Measurements from ENCODE around the gene XXYLT1.

The XXYLT1 gene

DNA sequence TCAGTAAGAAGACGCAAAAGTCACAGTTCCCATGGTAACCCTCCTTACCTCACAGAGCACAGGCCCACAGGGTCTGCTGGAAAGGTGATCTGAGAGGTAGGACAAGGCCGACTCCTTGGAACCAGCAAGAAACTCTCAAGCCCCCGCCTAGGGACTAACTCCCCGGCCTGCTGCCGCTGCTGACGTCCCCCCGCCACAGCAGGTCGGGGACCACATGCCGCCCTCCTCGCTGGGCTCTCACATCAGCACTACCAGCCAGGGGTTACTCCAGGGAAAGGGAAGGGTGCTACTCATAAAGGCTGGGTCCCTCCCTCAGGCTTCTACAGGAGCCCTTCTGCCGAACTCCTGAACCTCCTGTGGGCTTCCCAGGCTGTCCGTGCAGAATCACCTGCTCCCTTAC, 94.2 kb downstream of the XXYLT1 start:
- peaks cover 0 to 4% of the 10 kb centered on the region in 2 experiments; a peak in 1 of 3 replicates for H3K36me3 ChIP-seq (ENCODE audit: control insufficient read depth in 2 of 2, insufficient read depth in 1 of 2, low read length in 2 of 2)
- no peak overlapping the region for H3K27ac ChIP-seq (ENCODE audit: extremely low read depth, low read depth, low read length)
- H3K4me1 ChIP-seq (ENCODE audit: control insufficient read depth, insufficient read depth, low read length) = no peaks in the 10 kb centered on the region
- ChIA-PET POLR2A (no interaction called here), CTCF (no interaction called here)
- H3K9me3 ChIP-seq (ENCODE audit: control insufficient read depth, insufficient read depth, low read depth, low read length) = no peaks in the 10 kb centered on the region
- TF ChIP-seq, protein P1, sequence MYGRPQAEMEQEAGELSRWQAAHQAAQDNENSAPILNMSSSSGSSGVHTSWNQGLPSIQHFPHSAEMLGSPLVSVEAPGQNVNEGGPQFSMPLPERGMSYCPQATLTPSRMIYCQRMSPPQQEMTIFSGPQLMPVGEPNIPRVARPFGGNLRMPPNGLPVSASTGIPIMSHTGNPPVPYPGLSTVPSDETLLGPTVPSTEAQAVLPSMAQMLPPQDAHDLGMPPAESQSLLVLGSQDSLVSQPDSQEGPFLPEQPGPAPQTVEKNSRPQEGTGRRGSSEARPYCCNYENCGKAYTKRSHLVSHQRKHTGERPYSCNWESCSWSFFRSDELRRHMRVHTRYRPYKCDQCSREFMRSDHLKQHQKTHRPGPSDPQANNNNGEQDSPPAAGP (tag by site-specific recombination; IDR thresholded peaks at IDR 0.05) = no peak
- TF ChIP-seq ZNF558 (tag by site-specific recombination; IDR thresholded peaks at IDR 0.05) (no peak), ZXDB (tag by site-specific recombination; IDR thresholded peaks at IDR 0.05) (no peak), KLF8 (tag by site-specific recombination; IDR thresholded peaks at IDR 0.05) (no peak), OVOL3 (tag by site-specific recombination; IDR thresholded peaks at IDR 0.05) (no peak), ZNF19 (tag by site-specific recombination; IDR thresholded peaks at IDR 0.05; ENCODE audit: low read depth) (no peak), REPIN1 (tag by site-specific recombination; IDR thresholded peaks at IDR 0.05; ENCODE audit: low read depth) (no peak), ZNF658 (tag by site-specific recombination; IDR thresholded peaks at IDR 0.05) (no peak), ZNF48 (tag by site-specific recombination; IDR thresholded peaks at IDR 0.05) (no peak), ZBTB20 (tag by site-specific recombination; IDR thresholded peaks at IDR 0.05) (no peak), ZNF132 (tag by site-specific recombination; IDR thresholded peaks at IDR 0.05; ENCODE audit: borderline replicate concordance) (no peak), ZSCAN30 (tag by site-specific recombination; IDR thresholded peaks at IDR 0.05) (no peak), ZNF423 (tag by site-specific recombination; IDR thresholded peaks at IDR 0.05) (no peak), ZNF223 (tag by site-specific recombination; IDR thresholded peaks at IDR 0.05) (no peak), KLF9 (tag by site-specific recombination; IDR thresholded peaks at IDR 0.05; ENCODE audit: low read depth) (no peak), MZF1 (tag by site-specific recombination; IDR thresholded peaks at IDR 0.05; ENCODE audit: borderline replicate concordance) (no peak)
- TF ChIP-seq, protein P2, sequence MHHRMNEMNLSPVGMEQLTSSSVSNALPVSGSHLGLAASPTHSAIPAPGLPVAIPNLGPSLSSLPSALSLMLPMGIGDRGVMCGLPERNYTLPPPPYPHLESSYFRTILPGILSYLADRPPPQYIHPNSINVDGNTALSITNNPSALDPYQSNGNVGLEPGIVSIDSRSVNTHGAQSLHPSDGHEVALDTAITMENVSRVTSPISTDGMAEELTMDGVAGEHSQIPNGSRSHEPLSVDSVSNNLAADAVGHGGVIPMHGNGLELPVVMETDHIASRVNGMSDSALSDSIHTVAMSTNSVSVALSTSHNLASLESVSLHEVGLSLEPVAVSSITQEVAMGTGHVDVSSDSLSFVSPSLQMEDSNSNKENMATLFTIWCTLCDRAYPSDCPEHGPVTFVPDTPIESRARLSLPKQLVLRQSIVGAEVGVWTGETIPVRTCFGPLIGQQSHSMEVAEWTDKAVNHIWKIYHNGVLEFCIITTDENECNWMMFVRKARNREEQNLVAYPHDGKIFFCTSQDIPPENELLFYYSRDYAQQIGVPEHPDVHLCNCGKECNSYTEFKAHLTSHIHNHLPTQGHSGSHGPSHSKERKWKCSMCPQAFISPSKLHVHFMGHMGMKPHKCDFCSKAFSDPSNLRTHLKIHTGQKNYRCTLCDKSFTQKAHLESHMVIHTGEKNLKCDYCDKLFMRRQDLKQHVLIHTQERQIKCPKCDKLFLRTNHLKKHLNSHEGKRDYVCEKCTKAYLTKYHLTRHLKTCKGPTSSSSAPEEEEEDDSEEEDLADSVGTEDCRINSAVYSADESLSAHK (tag by site-specific recombination; IDR thresholded peaks at IDR 0.05) = no peak
- TF ChIP-seq, protein P3, sequence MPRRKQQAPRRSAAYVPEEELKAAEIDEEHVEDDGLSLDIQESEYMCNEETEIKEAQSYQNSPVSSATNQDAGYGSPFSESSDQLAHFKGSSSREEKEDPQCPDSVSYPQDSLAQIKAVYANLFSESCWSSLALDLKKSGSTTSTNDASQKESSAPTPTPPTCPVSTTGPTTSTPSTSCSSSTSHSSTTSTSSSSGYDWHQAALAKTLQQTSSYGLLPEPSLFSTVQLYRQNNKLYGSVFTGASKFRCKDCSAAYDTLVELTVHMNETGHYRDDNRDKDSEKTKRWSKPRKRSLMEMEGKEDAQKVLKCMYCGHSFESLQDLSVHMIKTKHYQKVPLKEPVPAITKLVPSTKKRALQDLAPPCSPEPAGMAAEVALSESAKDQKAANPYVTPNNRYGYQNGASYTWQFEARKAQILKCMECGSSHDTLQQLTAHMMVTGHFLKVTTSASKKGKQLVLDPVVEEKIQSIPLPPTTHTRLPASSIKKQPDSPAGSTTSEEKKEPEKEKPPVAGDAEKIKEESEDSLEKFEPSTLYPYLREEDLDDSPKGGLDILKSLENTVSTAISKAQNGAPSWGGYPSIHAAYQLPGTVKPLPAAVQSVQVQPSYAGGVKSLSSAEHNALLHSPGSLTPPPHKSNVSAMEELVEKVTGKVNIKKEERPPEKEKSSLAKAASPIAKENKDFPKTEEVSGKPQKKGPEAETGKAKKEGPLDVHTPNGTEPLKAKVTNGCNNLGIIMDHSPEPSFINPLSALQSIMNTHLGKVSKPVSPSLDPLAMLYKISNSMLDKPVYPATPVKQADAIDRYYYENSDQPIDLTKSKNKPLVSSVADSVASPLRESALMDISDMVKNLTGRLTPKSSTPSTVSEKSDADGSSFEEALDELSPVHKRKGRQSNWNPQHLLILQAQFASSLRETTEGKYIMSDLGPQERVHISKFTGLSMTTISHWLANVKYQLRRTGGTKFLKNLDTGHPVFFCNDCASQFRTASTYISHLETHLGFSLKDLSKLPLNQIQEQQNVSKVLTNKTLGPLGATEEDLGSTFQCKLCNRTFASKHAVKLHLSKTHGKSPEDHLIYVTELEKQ (tag by site-specific recombination; IDR thresholded peaks at IDR 0.05; ENCODE audit: borderline replicate concordance) = no peak
- no peak overlapping the region for H3K4me3 ChIP-seq (ENCODE audit: low read depth, low read length)

DNA sequence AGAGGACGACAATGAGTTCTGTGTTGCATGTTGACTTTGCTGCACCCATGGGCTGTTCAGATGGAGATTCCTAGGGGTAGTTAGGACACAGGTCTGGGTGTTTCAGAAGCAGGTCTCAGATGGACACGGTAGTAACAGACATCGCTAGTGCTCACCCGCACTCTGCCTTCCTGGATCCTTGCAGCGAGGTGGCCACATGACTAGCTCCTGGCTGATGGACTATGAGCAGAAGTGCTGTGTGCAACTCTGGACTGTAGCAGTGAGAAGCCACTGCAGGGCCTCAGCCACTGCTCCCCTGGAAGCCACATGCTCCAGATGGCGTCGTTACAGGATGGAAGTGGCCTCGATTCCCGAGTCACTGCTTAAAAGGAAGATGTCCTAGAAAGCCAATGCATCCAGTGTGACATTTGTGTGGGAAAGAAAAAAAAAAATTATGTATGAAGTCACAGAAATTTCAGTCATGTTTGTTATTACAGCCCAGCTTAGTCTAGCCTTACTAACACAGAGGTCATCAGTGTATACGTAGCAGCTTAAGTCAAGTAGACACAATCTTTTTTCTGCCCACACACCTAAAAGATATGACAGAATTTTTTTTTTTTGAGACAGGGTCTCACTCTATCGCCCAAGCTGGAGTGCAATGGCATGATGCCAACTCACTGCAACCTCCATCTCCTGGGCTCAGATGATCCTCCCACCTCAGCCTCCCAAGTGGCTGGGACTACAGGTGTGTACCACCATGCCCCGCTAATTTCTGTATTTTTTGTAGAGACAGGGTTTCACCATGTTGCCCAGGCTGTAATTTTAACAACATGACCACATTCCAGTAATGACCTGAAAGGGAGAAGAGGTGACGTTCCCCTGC, 95.3 kb downstream of the XXYLT1 start:
- POLR2A ChIA-PET = no interaction called here
- Histone ChIP-seq H3K4me3 (ENCODE audit: low read depth, low read length) (no peak overlapping the region), H3K27ac (ENCODE audit: extremely low read depth, low read depth, low read length) (no peak overlapping the region), H3K36me3 (ENCODE audit: control insufficient read depth in 2 of 2, insufficient read depth in 1 of 2, low read length in 2 of 2) (peaks cover 0 to 4% of the 10 kb centered on the region in 2 experiments; a peak in 1 of 3 replicates), H3K9me3 (ENCODE audit: control insufficient read depth, insufficient read depth, low read depth, low read length) (no peaks in the 10 kb centered on the region), H3K4me1 (ENCODE audit: control insufficient read depth, insufficient read depth, low read length) (no peaks in the 10 kb centered on the region)
- no peak for TF ChIP-seq ZNF404 (tag by site-specific recombination; IDR thresholded peaks at IDR 0.05)
- TF ChIP-seq ZNF157 (tag by site-specific recombination; IDR thresholded peaks at IDR 0.05) = no peak
- TF ChIP-seq ZNF175 (tag by site-specific recombination; IDR thresholded peaks at IDR 0.05) = no peak
- TF ChIP-seq ZNF184 (tag by site-specific recombination; IDR thresholded peaks at IDR 0.05) = no peak
- TF ChIP-seq ZNF2 (tag by site-specific recombination; IDR thresholded peaks at IDR 0.05) = no peak
- TF ChIP-seq YY1 (tag by site-specific recombination; IDR thresholded peaks at IDR 0.05) = no peak
- TF ChIP-seq ZNF707 (tag by site-specific recombination; IDR thresholded peaks at IDR 0.05) = no peak
- TF ChIP-seq, protein P4, sequence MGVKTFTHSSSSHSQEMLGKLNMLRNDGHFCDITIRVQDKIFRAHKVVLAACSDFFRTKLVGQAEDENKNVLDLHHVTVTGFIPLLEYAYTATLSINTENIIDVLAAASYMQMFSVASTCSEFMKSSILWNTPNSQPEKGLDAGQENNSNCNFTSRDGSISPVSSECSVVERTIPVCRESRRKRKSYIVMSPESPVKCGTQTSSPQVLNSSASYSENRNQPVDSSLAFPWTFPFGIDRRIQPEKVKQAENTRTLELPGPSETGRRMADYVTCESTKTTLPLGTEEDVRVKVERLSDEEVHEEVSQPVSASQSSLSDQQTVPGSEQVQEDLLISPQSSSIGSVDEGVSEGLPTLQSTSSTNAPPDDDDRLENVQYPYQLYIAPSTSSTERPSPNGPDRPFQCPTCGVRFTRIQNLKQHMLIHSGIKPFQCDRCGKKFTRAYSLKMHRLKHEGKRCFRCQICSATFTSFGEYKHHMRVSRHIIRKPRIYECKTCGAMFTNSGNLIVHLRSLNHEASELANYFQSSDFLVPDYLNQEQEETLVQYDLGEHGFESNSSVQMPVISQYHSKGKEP (tag by site-specific recombination; IDR thresholded peaks at IDR 0.05) = no peak
- TF ChIP-seq ZNF248 (tag by site-specific recombination; IDR thresholded peaks at IDR 0.05) = no peak
- no peak for TF ChIP-seq KLF7 (tag by site-specific recombination; IDR thresholded peaks at IDR 0.05; ENCODE audit: borderline replicate concordance)
- TF ChIP-seq SP7 (tag by site-specific recombination; IDR thresholded peaks at IDR 0.05) = no peak
- CTCF ChIA-PET = no interaction called here

All from HEK293 (cell line).